ENCODE data around the gene SP5. TPM values are rescaled to one million over a fixed set of nuclear protein-coding genes. Genes with fewer than 3 reads are reported as not detected.
A peak's percentile ranks its signal among the peaks of the same experiment; 100 is the strongest.

SP5 gene
- total RNA-seq, 1 donor from 2014 or later = 2.8 TPM

- no peak for DNase-seq (ENCODE audit: low spot score in 2 of 2)
- Histone ChIP-seq H3K27ac (peak overlapping the region in 1 of 2 donors; percentile 29), H3K9me3 (no peaks in the 10 kb centered on the region), H3K36me3 (no peaks in the 10 kb centered on the region), H3K4me3 (peak overlapping the region; percentile 48 to 68), H3K4me1 (peaks cover 8 to 12% of the 10 kb centered on the region in 2 donors), H3K27me3 (peaks cover 14% of the 10 kb centered on the region)
- intact Hi-C loops (cut with DNase I) = loop anchor here (5.0 kb wide), 3 partner anchors 56 to 229 kb away; partner anchors contain the start of gene ERICH2
- TF ChIP-seq, protein P1, sequence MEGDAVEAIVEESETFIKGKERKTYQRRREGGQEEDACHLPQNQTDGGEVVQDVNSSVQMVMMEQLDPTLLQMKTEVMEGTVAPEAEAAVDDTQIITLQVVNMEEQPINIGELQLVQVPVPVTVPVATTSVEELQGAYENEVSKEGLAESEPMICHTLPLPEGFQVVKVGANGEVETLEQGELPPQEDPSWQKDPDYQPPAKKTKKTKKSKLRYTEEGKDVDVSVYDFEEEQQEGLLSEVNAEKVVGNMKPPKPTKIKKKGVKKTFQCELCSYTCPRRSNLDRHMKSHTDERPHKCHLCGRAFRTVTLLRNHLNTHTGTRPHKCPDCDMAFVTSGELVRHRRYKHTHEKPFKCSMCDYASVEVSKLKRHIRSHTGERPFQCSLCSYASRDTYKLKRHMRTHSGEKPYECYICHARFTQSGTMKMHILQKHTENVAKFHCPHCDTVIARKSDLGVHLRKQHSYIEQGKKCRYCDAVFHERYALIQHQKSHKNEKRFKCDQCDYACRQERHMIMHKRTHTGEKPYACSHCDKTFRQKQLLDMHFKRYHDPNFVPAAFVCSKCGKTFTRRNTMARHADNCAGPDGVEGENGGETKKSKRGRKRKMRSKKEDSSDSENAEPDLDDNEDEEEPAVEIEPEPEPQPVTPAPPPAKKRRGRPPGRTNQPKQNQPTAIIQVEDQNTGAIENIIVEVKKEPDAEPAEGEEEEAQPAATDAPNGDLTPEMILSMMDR (IDR thresholded peaks at IDR 0.05) = no peak
Measured at GRCh38 chr2:170715932-170716777, 1.0 kb downstream of the SP5 start.

GRCh38 chr2:170716851-170717598 lies 1.9 kb downstream of the SP5 start:
- H3K4me1 ChIP-seq = peaks cover 8 to 12% of the 10 kb centered on the region in 2 donors

GRCh38 chr2:170717599-170717963 lies 2.4 kb downstream of the SP5 start:
- Histone ChIP-seq H3K27me3 (peaks cover 14% of the 10 kb centered on the region), H3K4me3 (peak overlapping the region; percentile 48 to 68), H3K4me1 (peaks cover 8 to 12% of the 10 kb centered on the region in 2 donors)

More at GRCh38 chr2:170716851-170717598, 1.9 kb downstream of the SP5 start:
- no peaks in the 10 kb centered on the region for H3K36me3 ChIP-seq
- TF ChIP-seq, protein P1 (IDR thresholded peaks at IDR 0.05) = peak; percentile 62 to 77 (median 68)
- intact Hi-C loops (cut with DNase I) = loop anchor here (5.0 kb wide), 3 partner anchors 55 to 230 kb away; partner anchors contain the start of gene ERICH2
- H3K27ac ChIP-seq = no peak overlapping the region
- peak in 1 of 2 donors; percentile 67 for DNase-seq (ENCODE audit: low spot score in 2 of 2)
- peaks cover 14% of the 10 kb centered on the region for H3K27me3 ChIP-seq
- no peaks in the 10 kb centered on the region for H3K9me3 ChIP-seq
- peak overlapping the region; percentile 48 to 68 for H3K4me3 ChIP-seq

DNA sequence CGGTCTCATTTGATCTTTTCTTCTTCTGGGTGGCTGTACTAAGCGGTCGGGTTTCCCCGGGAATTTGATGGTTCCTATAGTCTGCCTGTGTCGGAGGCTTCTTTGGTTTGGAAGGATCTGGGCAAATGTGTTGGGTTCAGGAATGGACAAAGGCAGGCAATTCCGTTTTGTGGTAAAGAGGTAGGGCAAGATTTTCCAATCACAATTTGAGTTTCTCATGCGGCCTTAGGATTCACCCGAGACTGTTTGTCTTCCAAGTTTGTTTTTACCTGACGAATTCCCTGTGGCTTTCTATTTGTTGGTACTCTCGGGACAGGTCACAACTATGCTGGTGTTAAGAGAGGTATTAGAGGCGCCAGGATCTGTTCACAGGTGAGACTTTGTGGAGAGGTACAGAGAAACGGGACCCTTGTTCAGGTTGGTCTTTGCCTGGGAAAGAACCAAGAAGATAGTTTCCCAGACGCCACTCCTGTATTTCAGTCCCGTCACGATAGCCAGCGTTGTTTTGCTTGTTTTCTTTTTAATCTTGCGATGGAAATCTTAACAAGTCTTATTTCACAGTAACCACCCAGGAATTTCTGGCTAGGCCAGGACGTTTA lies 3.0 kb downstream of the SP5 start:
- H3K9me3 ChIP-seq = no peaks in the 10 kb centered on the region
- no peak for DNase-seq (ENCODE audit: low spot score in 2 of 2)
- H3K4me1 ChIP-seq = peaks cover 8 to 12% of the 10 kb centered on the region in 2 donors
- no peak overlapping the region for H3K27ac ChIP-seq
- intact Hi-C loops (cut with DNase I) = loop anchor here (5.0 kb wide), 3 partner anchors 54 to 231 kb away; partner anchors contain the start of gene ERICH2
- H3K4me3 ChIP-seq = no peak overlapping the region
- H3K27me3 ChIP-seq = peaks cover 14% of the 10 kb centered on the region
- H3K36me3 ChIP-seq = no peaks in the 10 kb centered on the region
- TF ChIP-seq, protein P1 (IDR thresholded peaks at IDR 0.05) = no peak

More at GRCh38 chr2:170717599-170717963, 2.4 kb downstream of the SP5 start:
- Histone ChIP-seq H3K9me3 (no peaks in the 10 kb centered on the region), H3K36me3 (no peaks in the 10 kb centered on the region), H3K27ac (no peak overlapping the region)
- no peak for DNase-seq (ENCODE audit: low spot score in 2 of 2)
- intact Hi-C loops (cut with DNase I) = loop anchor here (5.0 kb wide), 3 partner anchors 55 to 230 kb away; partner anchors contain the start of gene ERICH2
- TF ChIP-seq, protein P1 (IDR thresholded peaks at IDR 0.05) = no peak

- Histone ChIP-seq H3K36me3 (no peaks in the 10 kb centered on the region), H3K4me1 (peaks cover 8 to 12% of the 10 kb centered on the region in 2 donors), H3K9me3 (no peaks in the 10 kb centered on the region), H3K27ac (no peak overlapping the region), H3K27me3 (peaks cover 14% of the 10 kb centered on the region), H3K4me3 (no peak overlapping the region)
- intact Hi-C loops (cut with DNase I) = loop anchor here (5.0 kb wide), 3 partner anchors 52 to 233 kb away; partner anchors contain the start of gene ERICH2
- TF ChIP-seq, protein P1 (IDR thresholded peaks at IDR 0.05) = no peak
- no peak for DNase-seq (ENCODE audit: low spot score in 2 of 2)
Measured at GRCh38 chr2:170719810-170720209, 4.7 kb downstream of the SP5 start.

All from ascending aorta (tissue), 2 donors.